PC-9 (cell line): ENCODE measurements around the gene SLC11A2. TPM values are rescaled to one million over a fixed set of nuclear protein-coding genes. Genes with fewer than 3 reads are reported as not detected.

Source experiments
- BruUV-seq: library from RNA; stranded (reverse); fragments of 400-500 nt; replicated peaks from 2 replicates; lab custom pipeline; 2021; lab: Mats Ljungman, UMichigan
- CTCF ChIA-PET: fragments of 300-600 bp; sonication (Branson Sonifier 250); formaldehyde crosslinking; loops from one replicate; lab custom pipeline; 2022; ENCODE audit warnings: antibody characterized with exemption; lab: Charles Lee
- POLR2A ChIA-PET: fragments of 300-600 bp; sonication (Branson Sonifier 250); formaldehyde crosslinking; loops from one replicate; lab custom pipeline; 2022; ENCODE audit warnings: antibody characterized with exemption; ENCODE audit not compliant: unreplicated experiment; lab: Charles Lee
- DNase-seq, 2 experiments: peaks; one replicate each; pipeline versions ENCODE4 v3.0.0 to v3.0.0-alpha.2; 2015 to 2022; ENCODE audit warnings: mixed read lengths in 1 of 2
- H2AFZ ChIP-seq: fragments of 200-600 bp; sonication (generic); 2 replicates; pipeline ENCODE4 v1.8.1; 2017; ENCODE audit warnings: antibody characterized with exemption
- H3F3A ChIP-seq: fragments of 200-600 bp; sonication (generic); 2 replicates; pipeline ENCODE4 v1.8.1; 2017; ENCODE audit warnings: antibody characterized with exemption, mild to moderate bottlenecking, low read depth; ENCODE audit not compliant: insufficient read depth
- H3K27ac ChIP-seq: fragments of 200-600 bp; sonication (generic); 2 replicates; pipeline ENCODE4 v1.6.1; 2016; ENCODE audit warnings: mixed run types
- H3K27me3 ChIP-seq: fragments of 200-600 bp; sonication (generic); 2 replicates; pipeline ENCODE4 v1.6.1; 2016; ENCODE audit warnings: low read depth, mixed run types; ENCODE audit not compliant: insufficient read depth
- H3K36me3 ChIP-seq: fragments of 200-600 bp; sonication (generic); 2 replicates; pipeline ENCODE4 v1.6.1; 2016; ENCODE audit warnings: low read depth, mixed run types
- H3K4me1 ChIP-seq: fragments of 200-600 bp; sonication (generic); replicated peaks from 2 replicates; pipeline ENCODE4 v1.6.1; 2016; ENCODE audit warnings: mixed run types; ENCODE audit not compliant: insufficient read depth
- H3K4me2 ChIP-seq: fragments of 200-600 bp; sonication (generic); 2 replicates; pipeline ENCODE4 v1.6.1; 2017; ENCODE audit warnings: mixed run types
- H3K4me3 ChIP-seq: fragments of 200-600 bp; sonication (generic); 2 replicates; pipeline ENCODE4 v1.6.1; 2016; ENCODE audit warnings: mixed run types
- H3K79me2 ChIP-seq: fragments of 200-600 bp; sonication (generic); 2 replicates; pipeline ENCODE4 v1.6.1; 2017; ENCODE audit warnings: low read depth, mixed run types
- H3K9me2 ChIP-seq: fragments of 200-600 bp; sonication (generic); 2 replicates; pipeline ENCODE4 v1.8.1; 2017; ENCODE audit warnings: mild to moderate bottlenecking; ENCODE audit not compliant: insufficient read depth
- H3K9me3 ChIP-seq: fragments of 200-600 bp; sonication (generic); 2 replicates; pipeline ENCODE4 v1.8.1; 2016; ENCODE audit warnings: low read depth; ENCODE audit not compliant: insufficient read depth
- H4K20me1 ChIP-seq: fragments of 200-600 bp; sonication (generic); 2 replicates; pipeline ENCODE4 v1.8.1; 2017; ENCODE audit not compliant: insufficient read depth
- CTCF ChIP-seq: fragments of 200-600 bp; sonication (generic); conservative IDR thresholded peaks from 2 replicates; pipeline ENCODE4 v1.6.1; 2017; ENCODE audit warnings: mixed run types, antibody characterized with exemption, mild to moderate bottlenecking, moderate library complexity
- EZH2 ChIP-seq: fragments of 200-600 bp; sonication (generic); IDR thresholded peaks from 2 replicates; pipeline ENCODE4 v1.8.0; 2017; ENCODE audit warnings: antibody characterized with exemption, low read depth
- intact Hi-C: fragments of 100-400 bp; cut with micrococcal nuclease; formaldehyde crosslinking; loops from one replicate; pipeline ENCODE4 v1.10.0; 2022; ENCODE audit not compliant: unreplicated experiment
- total RNA-seq: library from RNA; stranded (reverse); gene quantifications from 2 replicates; pipeline ENCODE4 v1.2.3, GENCODE V29; 2021

The SLC11A2 gene
- total RNA-seq, 1 experiment from 2014 or later: 45.7 TPM

GRCh38 chr12:51028813-51029150, 2.6 kb upstream of the SLC11A2 start:
- Histone ChIP-seq H2AFZ (peak overlapping the region; percentile 46; the same call in 1 of the 2 replicates), H3K9me3 (no peaks in the 10 kb centered on the region), H3K36me3 (no peaks in the 10 kb centered on the region), H4K20me1 (no peaks in the 10 kb centered on the region), H3K4me2 (peak overlapping the region; percentile 91), H3K4me3 (peak overlapping the region; percentile 77), H3K4me1 (peaks cover 46% of the 10 kb centered on the region), H3F3A (peaks cover 53% of the 10 kb centered on the region), H3K79me2 (peaks cover 22% of the 10 kb centered on the region), H3K27ac (peak overlapping the region; percentile 72), H3K27me3 (no peaks in the 10 kb centered on the region), H3K9me2 (no peaks in the 10 kb centered on the region)
- DNase-seq: peak; percentile 51 to 86
- no TSS peak for BruUV-seq
- TF ChIP-seq EZH2 (no peak), CTCF (no peak)
- intact Hi-C loops: loop anchor here (1.0 to 10.0 kb wide), 5 partner anchors 20 to 264 kb away; partner anchors contain the start of genes ATF1 and LETMD1
- POLR2A ChIA-PET: interaction anchor here (0.7 kb wide), 2 partner anchors 10 to 46 kb away, joined by 3 to 4 read pairs; no protein-coding TSS in a partner anchor
- CTCF ChIA-PET: interaction anchor here (1.1 to 1.8 kb wide), 3 partner anchors 19 to 296 kb away, joined by 3 to 6 read pairs (median 5); partner anchors contain the start of gene LETMD1

- POLR2A ChIA-PET: interaction anchor here (0.5 to 0.7 kb wide), 4 partner anchors 11 to 1121 kb away, joined by 3 to 4 read pairs (median 3); no protein-coding TSS in a partner anchor
Measured at GRCh38 chr12:51028126-51028812, 2.1 kb upstream of the SLC11A2 start.

More at GRCh38 chr12:51028126-51028812, 2.1 kb upstream of the SLC11A2 start:
- DNase-seq: peak; percentile 56 to 87
- Histone ChIP-seq H3K4me3 (peak overlapping the region; percentile 77), H3K27ac (peak overlapping the region; percentile 72), H3K79me2 (peaks cover 27% of the 10 kb centered on the region), H3K4me2 (peak overlapping the region; percentile 91), H3K36me3 (no peaks in the 10 kb centered on the region), H3K4me1 (peaks cover 51% of the 10 kb centered on the region), H3K9me3 (no peaks in the 10 kb centered on the region), H4K20me1 (no peaks in the 10 kb centered on the region), H3K9me2 (no peaks in the 10 kb centered on the region), H3K27me3 (no peaks in the 10 kb centered on the region), H2AFZ (peak overlapping the region; percentile 46), H3F3A (peaks cover 58% of the 10 kb centered on the region)
- TF ChIP-seq CTCF: peak; percentile 66
- no peak for TF ChIP-seq EZH2
- CTCF ChIA-PET: interaction anchor here (0.6 to 1.8 kb wide), 7 partner anchors 20 to 296 kb away, joined by 3 to 7 read pairs (median 5); partner anchors contain the start of gene LETMD1
- no TSS peak for BruUV-seq
- intact Hi-C loops: loop anchor here (1.0 to 10.0 kb wide), 5 partner anchors 20 to 263 kb away; partner anchors contain the start of genes ATF1 and LETMD1
